Measurements from ENCODE around the gene NUCKS1. TPM values are rescaled to one million over a fixed set of nuclear protein-coding genes. Genes with fewer than 3 reads are reported as not detected.

Gene NUCKS1
- total RNA-seq, 1 donor from 2014 or later = 42.1 TPM

GRCh38 chr1:205703072-205703471, 46.9 kb downstream of the NUCKS1 start:
- no peak for DNase-seq (ENCODE audit: low spot score in 2 of 2)
- intact Hi-C loops (cut with DNase I) = no loop called here
- H3K4me3 ChIP-seq = no peak overlapping the region
- no peak for TF ChIP-seq CTCF (IDR thresholded peaks at IDR 0.05)
- H3K27me3 ChIP-seq = no peaks in the 10 kb centered on the region
- H3K9me3 ChIP-seq = no peaks in the 10 kb centered on the region
- H3K27ac ChIP-seq = no peak overlapping the region
- peaks cover 10 to 11% of the 10 kb centered on the region in 2 donors for H3K36me3 ChIP-seq
- no peaks in the 10 kb centered on the region for H3K4me1 ChIP-seq

- H3K4me3 ChIP-seq = no peak overlapping the region
- H3K27me3 ChIP-seq = no peaks in the 10 kb centered on the region
- peaks cover 10 to 11% of the 10 kb centered on the region in 2 donors for H3K36me3 ChIP-seq
- H3K9me3 ChIP-seq = no peaks in the 10 kb centered on the region
- intact Hi-C loops (cut with DNase I) = no loop called here
- H3K27ac ChIP-seq = no peak overlapping the region
- no peaks in the 10 kb centered on the region for H3K4me1 ChIP-seq
- DNase-seq (ENCODE audit: low spot score in 2 of 2) = no peak
- no peak for TF ChIP-seq CTCF (IDR thresholded peaks at IDR 0.05)
Measured at GRCh38 chr1:205701891-205702290, 48.1 kb downstream of the NUCKS1 start.

GRCh38 chr1:205701420-205701819, 48.6 kb downstream of the NUCKS1 start:
- DNase-seq (ENCODE audit: low spot score in 2 of 2) = no peak
- H3K27me3 ChIP-seq = no peaks in the 10 kb centered on the region

GRCh38 chr1:205700865-205701401, 49.0 kb downstream of the NUCKS1 start:
- intact Hi-C loops (cut with DNase I) = no loop called here
- H3K36me3 ChIP-seq = peaks cover 10 to 11% of the 10 kb centered on the region in 2 donors

More at GRCh38 chr1:205701420-205701819, 48.6 kb downstream of the NUCKS1 start:
- no peak for TF ChIP-seq CTCF (IDR thresholded peaks at IDR 0.05)
- peaks cover 10 to 11% of the 10 kb centered on the region in 2 donors for H3K36me3 ChIP-seq
- H3K4me3 ChIP-seq = no peak overlapping the region
- H3K27ac ChIP-seq = no peak overlapping the region
- no peaks in the 10 kb centered on the region for H3K9me3 ChIP-seq
- H3K4me1 ChIP-seq = no peaks in the 10 kb centered on the region
- intact Hi-C loops (cut with DNase I) = no loop called here

GRCh38 chr1:205699416-205699815, 50.6 kb downstream of the NUCKS1 start:
- Histone ChIP-seq H3K36me3 (peaks cover 7 to 11% of the 10 kb centered on the region in 2 donors), H3K27me3 (no peaks in the 10 kb centered on the region), H3K4me1 (no peaks in the 10 kb centered on the region), H3K4me3 (no peak overlapping the region), H3K9me3 (no peaks in the 10 kb centered on the region), H3K27ac (no peak overlapping the region)
- DNase-seq (ENCODE audit: low spot score in 2 of 2) = no peak
- intact Hi-C loops (cut with DNase I) = no loop called here
- TF ChIP-seq CTCF (IDR thresholded peaks at IDR 0.05) = no peak

More at GRCh38 chr1:205700865-205701401, 49.0 kb downstream of the NUCKS1 start:
- Histone ChIP-seq H3K9me3 (no peaks in the 10 kb centered on the region), H3K4me3 (no peak overlapping the region), H3K27ac (no peak overlapping the region), H3K27me3 (no peaks in the 10 kb centered on the region), H3K4me1 (no peaks in the 10 kb centered on the region)
- no peak for DNase-seq (ENCODE audit: low spot score in 2 of 2)
- TF ChIP-seq CTCF (IDR thresholded peaks at IDR 0.05) = no peak

- no peak for DNase-seq (ENCODE audit: low spot score in 2 of 2)
- Histone ChIP-seq H3K36me3 (peaks cover 6 to 11% of the 10 kb centered on the region in 2 donors), H3K9me3 (no peaks in the 10 kb centered on the region), H3K4me3 (no peak overlapping the region), H3K27me3 (no peaks in the 10 kb centered on the region), H3K27ac (no peak overlapping the region), H3K4me1 (no peaks in the 10 kb centered on the region)
- TF ChIP-seq CTCF (IDR thresholded peaks at IDR 0.05) = no peak
- intact Hi-C loops (cut with DNase I) = no loop called here
Measured at GRCh38 chr1:205698921-205699320, 51.1 kb downstream of the NUCKS1 start.
